GM13976 (cell line): Measurements from ENCODE around the gene TGFB1I1.
A peak's percentile ranks its signal among the peaks of the same experiment; 100 is the strongest.

ENCODE experiments used
- DNase-seq: peaks from one replicate; pipeline ENCODE4 v3.0.0; 2012; ENCODE audit warnings: low spot score
- CTCF ChIP-seq: IDR thresholded peaks from 2 replicates; pipeline ENCODE4 v1.5.1; 2012; ENCODE audit warnings: borderline replicate concordance, mild to moderate bottlenecking; ENCODE audit not compliant: insufficient read depth; ENCODE audit errors: extremely low read depth, missing control alignments, control extremely low read depth
- in situ Hi-C: fragments of 300-500 bp; cut with MboI; formaldehyde crosslinking; loops from one replicate; pipeline ENCODE4 v1.12.0; 2022; ENCODE audit warnings: low sequenced_read_pairs, mixed read lengths, inconsistent platforms; ENCODE audit not compliant: unreplicated experiment

TGFB1I1 gene

GRCh38 chr16:31453255-31454204 is 18.4 kb upstream of the TGFB1I1 start:
- DNase-seq: no peak
- in situ Hi-C loops: loop anchor here (10.0 kb wide), 1 partner anchor 411 kb away; no protein-coding TSS in a partner anchor
- TF ChIP-seq CTCF: no peak

- peak; percentile 45 for TF ChIP-seq CTCF
- in situ Hi-C loops: loop anchor here (10.0 kb wide), 1 partner anchor 409 kb away; no protein-coding TSS in a partner anchor
- DNase-seq: no peak
Observed at GRCh38 chr16:31455601-31456314, 16.2 kb upstream of the TGFB1I1 start.

- no peak for DNase-seq
- in situ Hi-C loops: loop anchor here (10.0 kb wide), 1 partner anchor 408 kb away; no protein-coding TSS in a partner anchor
Observed at GRCh38 chr16:31456988-31457360, 15.0 kb upstream of the TGFB1I1 start.

GRCh38 chr16:31458073-31458843 is 13.7 kb upstream of the TGFB1I1 start:
- no peak for TF ChIP-seq CTCF
- in situ Hi-C loops: loop anchor here (10.0 kb wide), 1 partner anchor 407 kb away; no protein-coding TSS in a partner anchor

More at GRCh38 chr16:31456988-31457360, 15.0 kb upstream of the TGFB1I1 start:
- TF ChIP-seq CTCF: no peak

GRCh38 chr16:31458844-31459686 is 12.9 kb upstream of the TGFB1I1 start, which contains the start of gene ARMC5:
ARMC5 (plus strand) TSS chr16:31459501; CDS start chr16:31459525, 24 bp downstream.
- in situ Hi-C loops: loop anchor here (10.0 kb wide), 1 partner anchor 406 kb away; no protein-coding TSS in a partner anchor
- peak; percentile 92 for DNase-seq
- peak; percentile 64 for TF ChIP-seq CTCF

More at GRCh38 chr16:31458073-31458843, 13.7 kb upstream of the TGFB1I1 start:
- peak; percentile 65 for DNase-seq
